HG03108 (cell line): ENCODE results near the gene HPS1.

Experiments
- ATAC-seq: cut with Tn5 transposase; IDR thresholded peaks from one replicate; pipeline ENCODE4 v1.9.1; 2021; ENCODE audit warnings: moderate library complexity; ENCODE audit not compliant: unreplicated experiment

HPS1 gene

DNA sequence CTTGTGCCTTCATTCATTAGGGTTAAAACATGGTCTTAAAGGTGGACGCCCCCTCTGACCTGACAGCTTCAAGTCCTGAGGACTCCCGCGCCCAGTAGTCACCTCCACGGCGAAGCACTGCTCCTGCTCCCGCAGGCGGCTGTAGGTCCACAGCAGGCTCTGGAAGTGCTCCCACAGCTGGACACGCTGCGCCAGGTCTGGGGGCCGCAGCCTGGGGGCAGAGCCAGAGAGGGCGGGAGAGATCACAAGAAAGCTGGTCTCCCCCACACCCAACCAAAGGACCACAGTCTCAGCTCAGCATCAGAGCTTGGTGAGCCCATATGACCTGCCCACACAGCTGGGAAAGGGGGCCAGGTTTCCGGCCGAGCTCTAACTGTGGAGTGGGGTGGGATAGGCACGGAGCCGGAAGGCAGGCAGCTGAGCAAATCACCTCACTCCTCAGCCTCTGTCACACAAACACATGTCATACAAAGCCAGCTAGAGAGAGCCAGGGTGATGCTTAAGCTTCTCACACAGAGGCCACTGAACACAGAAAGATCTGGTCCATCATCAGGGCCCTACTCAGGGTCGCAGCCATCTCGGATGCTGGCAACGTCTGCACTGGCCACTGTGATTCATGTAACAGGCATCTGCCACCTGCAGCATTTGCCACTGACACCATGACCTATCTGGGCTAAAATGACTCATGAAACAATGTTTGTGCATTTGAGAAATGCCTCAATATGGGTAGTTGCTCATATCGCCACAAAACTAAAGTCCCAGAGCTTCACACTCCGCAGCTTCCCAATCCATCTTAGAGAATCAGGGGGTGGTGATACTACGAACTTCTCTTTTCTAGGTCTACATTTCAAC is 12.6 kb downstream of the HPS1 start:
- ATAC-seq: no peak

DNA sequence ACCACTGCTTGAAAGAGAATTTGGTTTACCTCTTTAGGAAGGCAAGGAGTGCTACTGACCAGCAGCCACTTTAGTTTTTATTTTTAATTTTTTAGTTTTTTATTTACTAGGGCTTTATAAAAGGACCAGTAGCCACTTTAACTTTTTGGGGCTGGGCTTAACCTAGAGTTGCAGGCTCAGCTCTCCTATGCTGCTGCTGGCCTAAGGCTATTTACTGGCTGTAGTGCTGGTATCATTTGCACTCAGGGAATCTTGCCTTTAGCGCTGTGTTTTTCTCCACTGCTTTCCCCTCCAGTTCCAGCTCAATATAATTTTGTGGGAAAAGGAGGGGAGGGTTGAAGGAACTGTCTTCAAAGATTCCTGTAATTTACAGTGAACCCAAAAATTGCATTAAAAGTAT is 13.4 kb downstream of the HPS1 start:
- ATAC-seq: no peak

DNA sequence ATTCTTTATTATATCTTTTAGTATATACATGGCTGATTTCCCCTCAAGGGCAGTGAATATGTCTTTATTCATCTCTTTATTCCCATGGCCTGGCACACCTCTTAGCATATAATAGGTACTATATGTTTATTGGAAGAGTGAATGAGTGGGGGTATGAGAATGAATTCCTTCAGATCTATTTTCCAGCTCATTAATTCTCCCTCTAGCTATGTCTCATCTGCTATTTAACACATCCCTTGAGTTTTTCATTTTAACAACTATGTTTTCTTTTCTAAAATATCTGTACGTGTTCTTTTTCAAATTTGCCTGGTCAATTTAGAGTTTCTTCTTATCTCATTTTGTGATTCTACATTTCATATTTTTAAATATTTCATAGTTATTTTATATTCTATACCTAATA is 14.4 kb downstream of the HPS1 start:
- ATAC-seq: no peak

DNA sequence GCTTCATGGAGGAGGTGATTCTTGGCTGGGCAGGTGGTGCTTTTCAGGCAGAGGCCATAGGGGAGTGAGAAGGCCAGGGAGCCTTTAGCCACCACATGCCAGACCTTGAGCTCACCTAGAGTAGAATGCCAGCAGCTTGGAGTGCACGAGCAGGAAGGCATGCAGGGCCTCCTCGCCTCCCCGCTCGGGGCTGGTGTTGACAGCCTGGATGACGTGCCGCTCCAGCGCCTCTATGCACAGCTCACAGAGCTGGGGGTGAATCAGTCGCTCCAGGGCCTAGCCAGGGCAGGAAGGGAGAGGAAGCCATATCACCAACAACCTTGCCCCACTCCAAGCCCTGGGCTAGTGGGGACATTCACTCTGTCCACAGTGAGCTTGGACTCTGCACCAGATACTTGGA is 15.7 kb downstream of the HPS1 start:
- ATAC-seq: no peak

DNA sequence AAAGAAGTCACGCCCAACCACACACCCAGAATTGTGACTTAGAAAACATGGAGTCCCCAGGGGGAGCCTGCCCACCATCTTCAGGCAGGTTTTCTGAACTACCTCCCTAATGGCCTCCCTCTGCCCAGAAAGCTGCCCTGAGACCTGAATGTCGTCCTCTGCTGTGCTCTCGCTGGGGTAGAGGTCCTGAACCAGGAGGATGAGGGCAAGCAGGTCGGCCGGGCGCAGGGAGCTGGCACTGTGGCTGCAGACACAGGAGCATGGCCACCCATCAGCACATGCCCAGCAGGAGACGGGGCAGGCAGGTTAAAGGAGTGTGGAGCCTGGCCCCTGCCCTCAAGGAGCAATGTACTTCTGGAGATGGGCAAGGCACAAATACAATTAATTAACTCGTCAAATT is 16.3 kb downstream of the HPS1 start:
- no peak for ATAC-seq

DNA sequence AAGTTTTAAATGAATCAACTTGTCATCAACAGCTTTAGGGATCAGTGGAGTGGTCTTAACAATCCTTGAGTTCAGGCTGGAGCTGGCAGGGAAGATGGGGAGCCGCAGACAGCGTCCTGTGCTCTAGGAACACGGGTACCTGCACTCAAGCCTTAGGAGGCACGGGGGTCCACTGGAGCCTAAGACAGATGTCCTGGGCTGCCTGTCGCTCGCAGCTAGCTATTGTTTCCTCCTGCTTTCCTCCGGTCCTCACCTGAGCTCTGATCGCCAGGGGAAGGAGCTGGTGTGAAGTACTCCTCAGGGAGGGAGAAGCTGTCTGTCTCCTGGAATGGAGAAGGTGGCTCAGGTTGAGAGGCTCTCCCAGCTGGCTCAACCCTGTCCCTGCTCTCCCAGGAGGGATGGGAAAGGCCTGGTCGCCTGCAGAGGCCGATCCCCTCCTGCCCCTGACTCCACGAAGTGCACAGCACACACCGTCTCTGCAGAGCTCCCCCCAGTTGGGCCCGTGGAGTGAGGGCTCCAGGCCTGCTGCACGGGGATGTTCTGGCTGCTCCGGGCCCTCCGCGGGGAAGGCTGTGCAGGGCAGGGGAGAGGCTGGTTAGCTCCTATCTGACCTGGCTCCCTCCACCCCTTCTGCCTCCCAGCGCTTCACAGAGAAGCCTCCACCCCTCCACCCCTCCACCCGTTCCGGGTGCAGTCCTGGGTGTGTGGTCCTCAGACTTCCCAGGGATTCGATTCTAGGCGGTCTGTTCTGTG is 17.2 kb downstream of the HPS1 start:
- no peak for ATAC-seq

DNA sequence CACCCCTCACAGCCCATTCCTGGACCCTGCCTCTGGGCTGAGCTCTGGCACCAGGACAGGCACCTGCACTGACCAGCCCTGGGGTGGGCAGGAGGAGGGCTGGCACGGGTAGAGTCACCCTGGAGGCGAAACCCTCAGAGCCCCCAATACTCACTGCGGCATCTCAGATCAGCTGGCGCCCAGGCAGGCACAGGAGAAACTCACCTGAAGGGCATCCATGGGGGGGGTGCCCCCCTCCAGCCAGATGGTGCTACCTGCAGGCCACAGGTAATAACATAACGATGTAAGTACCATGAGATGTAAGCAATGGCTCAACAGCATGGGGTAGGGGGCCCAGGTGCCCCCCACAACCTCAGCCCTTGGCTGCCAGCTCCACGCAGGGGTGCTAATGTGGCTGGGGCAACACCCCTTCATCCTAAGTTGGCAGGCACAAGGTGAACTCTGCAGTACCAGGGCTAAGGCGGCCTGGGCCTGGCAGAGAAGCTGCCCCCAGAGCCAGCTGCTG is 19.7 kb downstream of the HPS1 start:
- no peak for ATAC-seq

DNA sequence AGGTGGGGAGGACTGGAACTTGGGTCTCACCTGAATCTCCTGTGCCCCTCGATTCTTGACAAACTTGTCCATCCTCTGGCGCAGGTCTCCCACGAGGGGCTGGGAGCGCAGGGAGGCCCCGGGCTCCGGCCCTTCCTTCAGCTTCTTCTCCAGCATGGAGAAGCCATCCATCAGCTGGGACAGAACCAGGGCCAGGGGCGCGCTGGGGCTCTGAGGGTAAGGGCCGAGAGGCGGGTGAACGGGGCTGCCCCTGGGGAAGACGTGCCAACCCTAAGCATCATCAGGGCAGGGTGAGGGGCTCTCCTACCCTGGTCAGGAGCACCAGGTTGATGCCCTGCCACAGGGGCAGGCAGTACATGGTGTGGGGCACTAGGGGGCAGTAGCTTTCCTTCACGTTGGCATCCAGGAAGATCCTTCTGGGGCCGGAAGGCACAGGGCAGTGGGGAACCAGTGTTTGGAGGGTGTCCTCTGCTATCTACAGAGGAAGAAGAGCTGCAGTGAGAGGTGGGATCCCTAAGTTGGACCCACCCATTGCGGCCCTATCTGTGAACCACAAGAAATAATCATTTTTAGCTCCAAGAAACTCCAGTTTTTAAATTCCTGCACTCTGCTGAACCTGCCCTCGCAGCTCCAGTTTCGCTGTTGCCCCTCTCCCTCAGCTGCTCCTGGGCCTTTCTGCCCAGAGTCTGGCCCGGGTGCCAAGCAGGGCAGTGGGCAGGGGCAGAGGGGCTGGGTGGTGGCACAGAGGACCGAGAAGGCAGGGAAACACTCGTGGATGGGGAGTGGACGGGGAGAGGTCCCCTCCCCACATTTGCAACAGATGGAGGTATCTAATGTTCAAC is 21.0 kb downstream of the HPS1 start:
- no peak for ATAC-seq

DNA sequence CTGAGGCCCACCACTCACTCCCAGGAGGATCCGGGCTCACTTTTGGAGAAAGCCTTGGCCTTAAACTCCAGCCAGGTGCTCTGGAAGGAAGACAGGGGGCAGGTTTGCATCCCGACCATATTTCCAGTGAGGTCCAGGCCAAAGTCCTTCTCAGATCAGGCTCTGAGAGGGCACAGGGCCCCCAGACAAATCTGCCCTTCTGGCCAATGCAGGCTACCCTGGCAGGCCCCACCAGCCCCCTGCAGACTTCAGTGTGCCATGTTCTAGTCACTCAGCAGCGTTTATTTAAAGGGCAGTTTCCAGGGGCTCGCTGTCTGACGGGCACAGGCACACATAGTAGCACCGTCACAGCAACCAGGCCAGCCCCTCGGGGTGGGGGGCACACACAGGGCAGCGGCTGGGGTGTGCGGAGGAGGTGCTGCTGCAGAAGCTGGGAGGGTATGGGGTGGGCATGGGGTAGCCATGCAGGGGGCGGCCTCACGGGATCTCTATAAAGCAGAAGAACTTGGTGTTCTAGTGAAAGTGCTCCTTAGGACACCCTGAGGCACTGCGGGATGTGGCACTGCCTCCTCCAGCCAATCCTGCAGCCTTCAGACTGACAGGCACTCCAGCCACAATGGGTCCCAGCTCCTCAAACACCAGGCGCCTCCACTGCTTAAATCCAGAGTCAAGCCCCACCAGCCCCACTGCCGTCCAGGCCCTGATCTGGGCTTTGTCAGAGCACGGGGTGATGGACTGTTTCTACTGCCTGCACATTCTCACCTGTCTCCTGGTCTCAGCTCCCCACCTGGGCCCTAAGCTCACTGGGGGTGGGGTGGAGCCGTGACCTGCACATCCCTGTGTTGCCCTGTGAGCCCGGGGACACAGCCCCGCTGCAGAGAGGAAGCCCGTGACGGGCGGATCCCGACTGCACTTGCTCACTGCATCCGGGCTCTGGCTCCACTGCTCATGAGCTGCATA is 22.2 kb downstream of the HPS1 start:
- no peak for ATAC-seq

DNA sequence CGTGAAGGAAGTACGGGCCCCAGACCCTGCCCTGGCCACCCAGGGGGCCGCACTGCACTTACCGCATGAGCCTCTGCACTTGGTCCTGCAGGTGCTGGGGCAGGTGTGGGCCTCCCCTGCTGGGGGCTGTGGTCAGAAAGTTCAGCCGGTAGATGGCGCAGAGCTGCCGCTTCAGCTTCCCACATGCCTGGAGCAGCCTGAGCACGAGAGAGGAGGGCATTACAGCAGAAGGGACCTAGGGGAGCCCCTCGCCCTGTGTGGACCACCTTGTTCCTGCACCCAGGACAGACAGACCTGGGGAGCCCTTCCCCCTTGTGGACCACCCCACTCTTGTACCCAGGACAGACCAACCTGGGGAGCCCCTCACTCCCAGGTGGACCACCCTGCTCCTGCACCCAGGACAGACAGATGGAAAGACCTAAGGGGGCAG is 23.0 kb downstream of the HPS1 start:
- no peak for ATAC-seq

DNA sequence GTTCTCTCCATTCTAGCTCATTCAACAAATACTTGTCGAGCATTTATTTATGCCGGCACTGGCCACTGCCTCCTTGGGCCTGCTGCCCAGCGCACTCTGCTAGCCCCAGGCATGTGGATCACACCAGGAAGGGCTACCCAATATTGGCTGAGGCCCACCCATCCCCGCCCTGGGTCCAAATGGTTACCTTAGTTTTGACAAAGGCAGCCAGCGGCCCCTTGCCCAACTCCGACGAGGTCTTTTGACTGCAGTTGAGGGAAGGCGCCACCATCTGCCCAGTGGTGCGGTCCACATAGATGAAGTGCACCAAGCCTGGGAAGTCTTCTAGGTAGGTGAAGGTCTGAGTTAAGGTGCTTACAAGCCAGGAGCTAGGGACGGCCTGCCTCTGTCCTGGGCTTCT is 24.6 kb downstream of the HPS1 start:
- ATAC-seq: no peak

DNA sequence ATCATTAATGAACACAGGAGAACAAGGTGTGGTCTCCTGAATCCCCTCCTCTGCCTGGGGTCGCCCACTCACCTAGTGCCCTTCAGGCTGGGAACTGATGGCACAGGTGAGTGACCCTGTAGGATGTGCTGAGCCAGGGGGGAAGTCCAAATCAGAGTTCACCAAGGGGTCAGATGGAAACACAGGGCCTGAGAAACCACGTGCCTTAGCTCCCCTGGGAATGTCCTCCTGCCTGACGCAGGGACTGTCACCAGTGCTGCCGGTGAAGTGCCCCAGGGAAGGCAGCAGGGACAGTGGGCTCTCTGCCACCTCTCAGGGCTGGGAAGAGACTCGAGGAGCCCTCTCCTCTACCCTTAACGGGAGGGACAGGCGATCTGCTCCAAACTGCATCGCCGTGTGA is 25.9 kb downstream of the HPS1 start:
- ATAC-seq: no peak

DNA sequence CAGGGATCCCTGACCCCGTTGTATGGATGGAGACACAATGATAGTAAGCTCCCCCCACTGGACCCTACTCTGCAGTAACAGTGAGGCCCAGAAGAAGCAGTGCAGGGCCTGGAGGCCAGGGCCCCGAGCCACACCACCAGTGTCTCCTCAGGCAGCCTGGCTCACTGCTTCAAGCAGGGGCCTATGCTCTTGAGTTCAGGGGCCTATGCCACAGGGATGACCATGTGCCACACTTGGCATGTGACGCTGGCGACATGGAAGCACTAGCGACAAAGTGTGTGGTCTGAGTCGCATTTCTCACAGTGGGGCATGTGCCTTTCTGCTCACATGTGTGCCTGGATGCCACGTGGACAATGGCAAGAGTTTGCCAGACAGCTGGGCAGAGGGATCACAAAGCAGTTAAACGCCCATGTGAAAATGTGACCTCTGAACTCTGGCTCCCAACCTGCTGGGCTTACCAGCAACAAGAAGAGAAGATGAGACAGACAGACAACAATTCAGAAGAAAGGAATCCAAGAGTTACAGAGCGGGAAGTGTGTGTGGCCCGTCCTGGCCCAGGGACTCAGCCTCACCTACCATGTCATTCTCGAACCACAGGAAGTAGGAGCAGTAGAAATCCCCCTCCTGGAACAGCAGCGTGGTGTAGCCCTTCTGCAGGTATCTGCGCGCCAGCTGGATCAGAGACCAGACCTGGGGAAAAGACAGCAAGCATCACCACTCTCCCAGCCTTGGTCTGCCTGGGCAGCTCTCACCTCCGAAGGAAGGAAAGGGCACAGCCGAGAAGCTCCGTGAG is 27.1 kb downstream of the HPS1 start:
- no peak for ATAC-seq

DNA sequence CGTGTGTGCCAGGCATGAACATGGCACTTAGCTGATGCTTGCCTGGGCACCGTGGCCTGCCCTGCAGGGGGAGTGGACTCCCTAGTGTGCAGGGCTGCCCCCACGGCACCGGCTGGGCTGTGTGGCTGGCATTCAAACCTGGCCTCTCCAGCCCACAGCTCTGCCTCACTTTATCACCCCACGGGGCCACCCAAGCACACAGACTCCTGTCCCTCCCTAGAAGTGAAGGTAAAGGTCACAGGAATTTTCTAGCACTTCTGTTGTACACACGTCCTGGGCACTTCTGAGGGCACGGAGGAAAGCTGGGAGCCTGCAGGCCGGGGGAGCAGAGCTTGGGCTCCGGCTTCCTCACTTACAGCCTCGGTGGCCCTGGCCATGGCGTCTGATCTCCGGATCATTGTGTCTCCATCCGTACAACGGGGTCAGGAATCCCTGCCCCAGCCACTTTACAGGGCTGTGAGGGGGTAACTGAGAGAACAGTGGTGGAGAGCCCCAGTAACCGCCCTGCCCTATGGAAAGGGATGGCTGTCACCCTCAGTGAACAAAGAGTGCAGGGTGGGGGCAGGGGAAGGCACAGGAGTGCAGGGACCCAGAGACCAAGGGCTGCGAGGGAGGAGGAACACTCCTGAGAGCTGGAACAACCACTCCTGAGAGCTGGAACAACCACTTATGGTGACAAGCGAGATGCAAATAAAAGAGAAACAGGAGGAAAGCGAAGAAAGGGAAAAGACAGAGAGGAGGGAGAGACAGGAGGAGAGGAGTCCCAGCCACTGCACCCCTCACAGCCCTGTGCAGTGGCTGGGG is 27.9 kb downstream of the HPS1 start:
- no peak for ATAC-seq

DNA sequence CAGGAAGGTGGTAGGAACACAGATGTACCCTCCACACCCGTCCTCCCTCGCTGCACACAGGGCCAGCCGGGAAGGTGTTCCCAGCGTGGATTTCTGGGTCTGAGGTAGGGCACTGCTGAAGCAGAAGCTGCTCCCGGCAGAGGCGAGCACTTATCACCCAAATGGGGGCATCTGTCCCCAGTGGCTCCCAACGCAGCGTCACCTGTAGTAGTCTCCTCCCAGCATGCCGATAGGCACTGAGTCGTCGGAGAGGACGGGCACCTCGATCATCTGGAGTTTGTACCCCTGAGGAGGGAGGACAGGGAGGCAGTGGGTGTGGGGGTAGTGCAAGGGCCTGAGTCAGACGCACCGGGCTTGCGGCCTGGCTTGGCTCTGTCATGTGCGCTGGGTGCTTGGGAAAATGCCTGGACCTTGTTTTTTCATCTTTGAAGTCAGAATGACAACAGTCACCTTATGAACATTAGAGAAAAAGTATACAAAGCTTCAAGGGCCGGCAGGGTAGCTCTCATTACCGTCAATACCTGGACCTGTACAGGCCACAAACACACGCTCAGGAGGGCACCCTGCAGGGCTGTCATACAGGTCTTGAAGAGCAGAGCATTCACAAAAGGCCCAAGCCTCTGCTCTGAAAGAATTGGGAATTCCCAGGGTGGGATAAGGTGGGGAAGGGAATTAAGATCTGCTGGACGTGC is 28.6 kb downstream of the HPS1 start:
- ATAC-seq: no peak

DNA sequence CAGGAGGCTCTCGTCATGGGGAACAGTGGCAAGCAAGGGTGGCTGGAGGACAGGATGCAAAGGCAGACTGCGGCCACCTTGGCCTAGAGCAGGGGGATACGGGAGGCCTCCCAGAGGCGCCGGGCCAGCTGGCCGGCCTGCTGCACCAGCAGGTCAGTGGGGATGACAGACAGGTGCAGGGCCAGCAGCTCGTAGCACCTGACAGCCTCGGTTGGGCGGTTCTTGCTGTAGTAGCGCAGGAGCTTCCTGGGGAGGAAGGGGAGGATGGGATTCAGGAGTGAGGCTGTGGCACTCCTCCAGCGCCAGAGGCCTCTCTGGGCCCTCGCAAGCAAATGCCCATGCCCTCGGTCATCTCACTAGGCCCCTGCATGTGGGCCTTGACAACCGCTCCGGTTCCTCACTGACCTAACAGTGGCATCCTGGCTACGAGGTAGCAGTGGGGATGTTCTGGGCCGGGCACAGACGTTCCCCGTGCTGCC is 29.2 kb downstream of the HPS1 start:
- no peak for ATAC-seq

DNA sequence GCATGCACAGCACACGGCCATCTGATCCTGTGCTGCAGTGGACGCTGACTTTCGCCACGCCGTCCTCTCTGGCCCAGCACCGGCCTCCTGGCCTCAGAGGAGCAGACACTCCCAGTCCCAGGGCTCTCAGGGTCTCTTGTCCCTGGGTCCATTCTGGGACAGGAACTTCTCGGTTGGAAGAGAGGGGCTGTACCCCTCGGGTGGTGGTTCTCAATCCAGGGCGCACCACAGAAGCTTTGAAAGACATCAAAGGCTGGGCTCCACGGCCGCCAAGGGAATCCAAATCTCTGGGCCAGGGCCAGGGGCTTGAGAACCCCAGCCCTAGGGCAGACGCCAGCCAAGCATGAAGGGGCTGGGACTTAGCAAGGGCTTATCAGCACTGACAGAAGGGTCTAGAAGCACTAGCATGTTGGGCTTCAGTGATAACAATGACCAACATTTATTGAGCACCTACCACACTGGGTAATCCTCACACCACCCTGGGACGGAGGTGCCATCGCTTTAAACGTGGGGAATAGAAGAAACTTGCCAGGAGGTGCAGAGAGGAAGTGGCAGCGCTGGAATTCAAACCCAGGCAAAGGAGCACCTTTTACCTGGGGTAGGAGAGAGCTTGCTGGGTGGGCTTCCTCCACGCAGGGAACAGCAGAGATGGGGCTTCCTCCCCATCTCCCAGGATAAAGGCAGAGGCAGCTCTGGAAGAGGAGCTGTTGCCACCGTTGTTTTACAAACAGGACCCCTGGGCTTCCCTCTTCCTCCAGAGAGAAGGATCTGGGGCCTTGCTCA is 29.9 kb downstream of the HPS1 start:
- no peak for ATAC-seq
